OCI-LY7 (cell line): ENCODE results near the gene STIM1. TPM values are rescaled to one million over a fixed set of nuclear protein-coding genes. Genes with fewer than 3 reads are reported as not detected.

Experiments
- BruUV-seq: library from RNA; stranded (reverse); fragments of 400-500 nt; replicated peaks from 2 replicates; lab custom pipeline; 2021; lab: Mats Ljungman, UMichigan
- CTCF ChIA-PET: fragments of 300-600 bp; sonication (Branson Sonifier 250); formaldehyde crosslinking; loops from one replicate; lab custom pipeline; 2022; ENCODE audit warnings: antibody characterized with exemption; ENCODE audit not compliant: unreplicated experiment; lab: Charles Lee
- POLR2A ChIA-PET: fragments of 300-600 bp; sonication (Branson Sonifier 250); formaldehyde crosslinking; loops from one replicate; lab custom pipeline; 2022; ENCODE audit warnings: antibody characterized with exemption; lab: Charles Lee
- DNase-seq: peaks from one replicate; pipeline ENCODE4 v3.0.0-alpha.2; 2015; ENCODE audit warnings: low spot score
- H2AFZ ChIP-seq: fragments of 200-600 bp; sonication (generic), shearing (Covaris generic); 2 replicates; pipeline ENCODE4 v1.6.1; 2014; ENCODE audit warnings: mild to moderate bottlenecking, antibody characterized with exemption, low read length, moderate library complexity
- H3K27ac ChIP-seq: fragments of 200-600 bp; sonication (generic); 2 replicates; pipeline ENCODE4 v1.5.1; 2014; ENCODE audit warnings: mixed run types, low read depth, mild to moderate bottlenecking, moderate library complexity, low read length, inconsistent platforms; ENCODE audit not compliant: poor library complexity, severe bottlenecking
- H3K36me3 ChIP-seq: fragments of 200-600 bp; sonication (generic); 2 replicates; pipeline ENCODE4 v1.6.1; 2014; ENCODE audit warnings: mild to moderate bottlenecking, antibody characterized with exemption, low read length, moderate library complexity, mixed read lengths; ENCODE audit not compliant: insufficient read depth
- H3K4me1 ChIP-seq: fragments of 200-600 bp; sonication (generic); 2 replicates; pipeline ENCODE4 v1.5.1; 2014; ENCODE audit warnings: mild to moderate bottlenecking, low read length; ENCODE audit not compliant: insufficient read depth, poor library complexity, severe bottlenecking
- H3K4me2 ChIP-seq: fragments of 200-600 bp; sonication (generic); 2 replicates; pipeline ENCODE4 v1.6.1; 2014; ENCODE audit warnings: mild to moderate bottlenecking, low read length
- H3K4me3 ChIP-seq: fragments of 200-600 bp; sonication (generic); 2 replicates; pipeline ENCODE4 v1.5.1; 2014; ENCODE audit warnings: mild to moderate bottlenecking, low read depth, low read length; ENCODE audit not compliant: poor library complexity, severe bottlenecking
- H3K79me2 ChIP-seq: fragments of 200-600 bp; sonication (generic); 2 replicates; pipeline ENCODE4 v1.6.1; 2016; ENCODE audit warnings: low read depth, mild to moderate bottlenecking, low read length, moderate library complexity, mixed read lengths; ENCODE audit not compliant: insufficient read depth
- H3K9me2 ChIP-seq: fragments of 200-600 bp; sonication (generic); 2 replicates; pipeline ENCODE4 v1.6.1; 2016; ENCODE audit warnings: mild to moderate bottlenecking, low read length, mixed read lengths; ENCODE audit not compliant: insufficient read depth
- H3K9me3 ChIP-seq: fragments of 200-600 bp; sonication (generic); 2 replicates; pipeline ENCODE4 v1.6.1; 2014; ENCODE audit warnings: mild to moderate bottlenecking, mixed run types, low read length, mixed read lengths
- H4K20me1 ChIP-seq: fragments of 200-600 bp; sonication (generic); 2 replicates; pipeline ENCODE4 v1.6.1; 2014; ENCODE audit warnings: mild to moderate bottlenecking, antibody characterized with exemption, low read length, moderate library complexity, mixed read lengths; ENCODE audit not compliant: insufficient read depth
- EZH2phosphoT487 ChIP-seq: fragments of 200-600 bp; sonication (generic); IDR thresholded peaks from 2 replicates; pipeline ENCODE4 v1.6.1; 2018; ENCODE audit warnings: low read depth, borderline replicate concordance, mild to moderate bottlenecking, mixed run types, antibody characterized with exemption, low read length, moderate library complexity, mixed read lengths
- intact Hi-C: fragments of 100-400 bp; cut with micrococcal nuclease; formaldehyde crosslinking; loops from one replicate; pipeline ENCODE4 v1.10.0; 2022; ENCODE audit not compliant: unreplicated experiment
- total RNA-seq, 2 experiments: library from RNA; depleted of rRNA in 1 of 2; stranded (reverse); fragments of >200 nt in 1 of 2; shearing (Covaris generic) in 1 of 2; gene quantifications; 2 replicates each; pipeline ENCODE4 v1.2.3, GENCODE V29; 2014 to 2022
- TF ChIP-seq, protein P1 (sequence below): fragments of 200-600 bp; sonication (generic); conservative IDR thresholded peaks from 2 replicates; pipeline ENCODE4 v1.5.1; 2014; ENCODE audit warnings: mild to moderate bottlenecking, antibody characterized with exemption, low read length, moderate library complexity, mixed read lengths

The STIM1 gene
- total RNA-seq, 2 experiments from 2014 or later: 21.0 to 49.1 TPM

DNA sequence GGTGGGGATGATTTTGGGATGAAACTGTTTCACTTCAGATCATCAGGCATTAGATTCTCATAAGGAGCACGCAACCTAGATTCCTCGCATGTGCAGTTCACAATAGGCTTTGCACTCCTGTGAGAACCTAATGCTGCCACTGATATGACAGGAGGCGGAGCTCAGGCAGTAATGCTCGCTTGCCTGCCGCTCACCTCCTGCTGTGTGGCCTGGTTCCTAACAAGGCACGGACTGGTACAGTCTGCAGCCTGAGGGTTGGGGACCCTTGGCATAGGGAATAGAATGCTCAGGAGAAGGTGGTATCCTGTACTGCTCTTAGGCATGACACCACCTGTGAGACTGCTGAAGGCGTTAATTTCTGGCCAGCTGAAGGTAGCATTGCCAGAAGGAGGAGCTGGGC lies 47.0 kb downstream of the STIM1 start:
- H3K79me2 ChIP-seq: peaks cover 33% of the 10 kb centered on the region; the same call in 1 of the 2 replicates
- no peak overlapping the region for H3K4me3 ChIP-seq
- no TSS peak for BruUV-seq
- H4K20me1 ChIP-seq: no peaks in the 10 kb centered on the region; the same call in 1 of the 2 replicates
- no peaks in the 10 kb centered on the region for H3K36me3 ChIP-seq
- H2AFZ ChIP-seq: no peak overlapping the region
- intact Hi-C loops: no loop called here
- no peak overlapping the region for H3K27ac ChIP-seq
- H3K4me1 ChIP-seq: peaks cover 57% of the 10 kb centered on the region
- ChIA-PET CTCF (interaction anchor here (1.4 kb wide), 1 partner anchor 48 kb away, joined by 6 read pairs; the partner anchor contains the start of gene STIM1), POLR2A (interaction anchor here (0.6 to 2.9 kb wide), 10 partner anchors 8 to 222 kb away, joined by 3 to 12 read pairs (median 6); partner anchors contain the start of gene STIM1)
- no peak for DNase-seq
- TF ChIP-seq, protein P1, sequence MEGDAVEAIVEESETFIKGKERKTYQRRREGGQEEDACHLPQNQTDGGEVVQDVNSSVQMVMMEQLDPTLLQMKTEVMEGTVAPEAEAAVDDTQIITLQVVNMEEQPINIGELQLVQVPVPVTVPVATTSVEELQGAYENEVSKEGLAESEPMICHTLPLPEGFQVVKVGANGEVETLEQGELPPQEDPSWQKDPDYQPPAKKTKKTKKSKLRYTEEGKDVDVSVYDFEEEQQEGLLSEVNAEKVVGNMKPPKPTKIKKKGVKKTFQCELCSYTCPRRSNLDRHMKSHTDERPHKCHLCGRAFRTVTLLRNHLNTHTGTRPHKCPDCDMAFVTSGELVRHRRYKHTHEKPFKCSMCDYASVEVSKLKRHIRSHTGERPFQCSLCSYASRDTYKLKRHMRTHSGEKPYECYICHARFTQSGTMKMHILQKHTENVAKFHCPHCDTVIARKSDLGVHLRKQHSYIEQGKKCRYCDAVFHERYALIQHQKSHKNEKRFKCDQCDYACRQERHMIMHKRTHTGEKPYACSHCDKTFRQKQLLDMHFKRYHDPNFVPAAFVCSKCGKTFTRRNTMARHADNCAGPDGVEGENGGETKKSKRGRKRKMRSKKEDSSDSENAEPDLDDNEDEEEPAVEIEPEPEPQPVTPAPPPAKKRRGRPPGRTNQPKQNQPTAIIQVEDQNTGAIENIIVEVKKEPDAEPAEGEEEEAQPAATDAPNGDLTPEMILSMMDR: no peak
- no peak for TF ChIP-seq EZH2phosphoT487
- H3K9me3 ChIP-seq: no peaks in the 10 kb centered on the region
- no peaks in the 10 kb centered on the region for H3K9me2 ChIP-seq
- H3K4me2 ChIP-seq: peak overlapping the region; percentile 71

DNA sequence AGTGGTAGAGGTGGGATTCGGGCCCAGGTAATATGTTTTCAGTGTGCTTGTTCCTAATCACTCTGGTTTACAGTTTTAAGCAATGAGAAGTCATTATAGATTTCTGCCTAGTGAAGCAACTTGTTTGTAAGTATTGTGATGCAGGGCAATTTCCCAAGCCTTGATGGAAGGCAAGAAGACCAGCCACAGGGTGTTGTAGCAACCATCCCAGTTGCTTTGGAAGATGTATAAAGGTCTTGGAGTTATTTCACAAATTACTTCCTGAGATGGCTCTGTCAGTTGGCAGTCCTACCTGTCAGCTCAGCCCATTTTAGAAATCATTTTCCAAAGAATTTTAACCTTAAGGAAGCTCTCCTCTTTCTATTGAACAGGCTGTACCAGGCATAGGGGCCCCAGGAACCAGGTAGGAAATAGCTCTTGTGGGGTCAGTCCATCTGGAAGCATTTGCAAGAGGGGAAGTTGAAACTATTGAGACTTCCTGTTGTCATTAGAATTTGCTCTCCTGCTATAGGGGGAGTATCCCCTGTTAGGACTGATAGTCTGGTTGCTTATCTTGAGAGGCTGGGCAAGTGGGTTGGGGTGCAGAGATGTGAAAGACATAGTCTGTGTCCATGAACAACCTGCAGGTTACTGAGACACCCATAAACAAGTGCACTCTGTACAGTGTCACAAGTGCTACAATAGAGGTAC lies 47.9 kb downstream of the STIM1 start:
- no peaks in the 10 kb centered on the region for H3K36me3 ChIP-seq
- peaks cover 33% of the 10 kb centered on the region; the same call in 1 of the 2 replicates for H3K79me2 ChIP-seq
- BruUV-seq: no TSS peak
- ChIA-PET POLR2A (interaction anchor here (0.6 to 2.9 kb wide), 10 partner anchors 9 to 1131 kb away, joined by 3 to 12 read pairs (median 4); partner anchors contain the start of gene STIM1), CTCF (interaction anchor here (1.4 kb wide), 1 partner anchor 49 kb away, joined by 6 read pairs; the partner anchor contains the start of gene STIM1)
- peak overlapping the region; percentile 6 for H3K4me3 ChIP-seq
- H3K9me3 ChIP-seq: no peaks in the 10 kb centered on the region
- H3K27ac ChIP-seq: no peak overlapping the region
- peaks cover 62% of the 10 kb centered on the region for H3K4me1 ChIP-seq
- peak; percentile 56 for DNase-seq
- peak overlapping the region; percentile 71 for H3K4me2 ChIP-seq
- H2AFZ ChIP-seq: no peak overlapping the region
- no peaks in the 10 kb centered on the region for H3K9me2 ChIP-seq
- TF ChIP-seq, protein P1: no peak
- TF ChIP-seq EZH2phosphoT487: no peak
- intact Hi-C loops: no loop called here
- no peaks in the 10 kb centered on the region; the same call in 1 of the 2 replicates for H4K20me1 ChIP-seq
